Kidney (tissue), 14 donors: ENCODE data around the gene PIEZO2. TPM values are rescaled to one million over a fixed set of nuclear protein-coding genes. Genes with fewer than 3 reads are reported as not detected.

Source experiments
- DNase-seq, 5 donors: peaks; one replicate each; pipeline ENCODE4 v3.0.0-alpha.2; 2013 to 2020
- FAIRE-seq: peaks from 2 replicates; lab custom pipeline; 2012; peaks lifted over from hg19 to GRCh38; lab: Jason Lieb, UNC
- H3K27ac ChIP-seq, 2 donors: one replicate each; pipeline ENCODE4 v1.7.0; 2013; ENCODE audit warnings: low read depth in 2 of 2, low read length in 2 of 2, inconsistent platforms in 1 of 2
- H3K27me3 ChIP-seq: one replicate; pipeline ENCODE4 v1.7.1; 2013; ENCODE audit warnings: low read length, inconsistent platforms; ENCODE audit not compliant: control insufficient read depth, insufficient read depth
- H3K36me3 ChIP-seq, 3 donors: one replicate each; pipeline versions ENCODE4 v1.7.0 to v1.7.1; 2013; ENCODE audit warnings: low read length in 3 of 3, control low read depth in 1 of 3, inconsistent platforms in 1 of 3; ENCODE audit not compliant: insufficient read depth in 3 of 3, control insufficient read depth in 2 of 3
- H3K4me1 ChIP-seq, 3 donors: one replicate each; pipeline versions ENCODE4 v1.7.0 to v1.7.1; 2013; ENCODE audit warnings: low read length in 3 of 3, inconsistent platforms in 1 of 3, low read depth in 1 of 3; ENCODE audit not compliant: control insufficient read depth in 2 of 3, insufficient read depth in 2 of 3
- H3K4me3 ChIP-seq, 3 donors: one replicate each; pipeline versions ENCODE4 v1.7.0 to v1.8.1; 2013; ENCODE audit warnings: low read length in 3 of 3, control low read depth in 1 of 3, inconsistent platforms in 1 of 3
- H3K9ac ChIP-seq, 3 donors: one replicate each; pipeline versions ENCODE4 v1.7.0 to v1.7.1; 2013; ENCODE audit warnings: low read length in 3 of 3, control low read depth in 1 of 3, inconsistent platforms in 1 of 3
- H3K9me3 ChIP-seq, 3 donors: one replicate each; pipeline versions ENCODE4 v1.7.0 to v1.7.1; 2013; ENCODE audit warnings: low read length in 3 of 3, control low read depth in 1 of 3, inconsistent platforms in 1 of 3; ENCODE audit not compliant: control insufficient read depth in 2 of 3, insufficient read depth in 1 of 3
- intact Hi-C: fragments of 100-400 bp; cut with DNase I; formaldehyde crosslinking; loops from one replicate; pipeline ENCODE4 v1.11.1; 2022
- polyA plus RNA-seq: library from polyadenylated mRNA; stranded (reverse); fragments of 350-450 nt; fragmentation: Illumina TruSeq; extraction: RNeasy Lipid Tissue Mini Kit (QIAGEN cat#74804); gene quantifications from one replicate; pipeline ENCODE4 v1.2.3, GENCODE V29; 2014; ENCODE audit warnings: low read depth, low replicate concordance; ENCODE audit not compliant: insufficient read depth
- total RNA-seq: library from RNA; stranded (reverse); fragmentation: NEBNext Ultra II Directional; extraction: Animal tissue kit (Norgen Biotek cat#: 25700); gene quantifications from one replicate; pipeline ENCODE4 v1.2.1, GENCODE V29; 2021
- TF ChIP-seq, protein P1 (sequence below): IDR thresholded peaks from 3 replicates; pipeline ENCODE4 v1.5.1; 2012; ENCODE audit warnings: mild to moderate bottlenecking, moderate library complexity, borderline replicate concordance; ENCODE audit not compliant: insufficient read depth; ENCODE audit errors: extremely low read depth
- donor health status: control.
- donor health status: control.
- donor health status: control.
- donor health status: control.
- donor health status: control.
- donor health status: DM: yes; HTN: yes; CAD: no.
- donor health status: Normal renal cell carcinoma (clear cell type).

Gene PIEZO2
- total and polyA plus RNA-seq, 2 donors from 2014 or later: 1.1 to 4.1 TPM

DNA sequence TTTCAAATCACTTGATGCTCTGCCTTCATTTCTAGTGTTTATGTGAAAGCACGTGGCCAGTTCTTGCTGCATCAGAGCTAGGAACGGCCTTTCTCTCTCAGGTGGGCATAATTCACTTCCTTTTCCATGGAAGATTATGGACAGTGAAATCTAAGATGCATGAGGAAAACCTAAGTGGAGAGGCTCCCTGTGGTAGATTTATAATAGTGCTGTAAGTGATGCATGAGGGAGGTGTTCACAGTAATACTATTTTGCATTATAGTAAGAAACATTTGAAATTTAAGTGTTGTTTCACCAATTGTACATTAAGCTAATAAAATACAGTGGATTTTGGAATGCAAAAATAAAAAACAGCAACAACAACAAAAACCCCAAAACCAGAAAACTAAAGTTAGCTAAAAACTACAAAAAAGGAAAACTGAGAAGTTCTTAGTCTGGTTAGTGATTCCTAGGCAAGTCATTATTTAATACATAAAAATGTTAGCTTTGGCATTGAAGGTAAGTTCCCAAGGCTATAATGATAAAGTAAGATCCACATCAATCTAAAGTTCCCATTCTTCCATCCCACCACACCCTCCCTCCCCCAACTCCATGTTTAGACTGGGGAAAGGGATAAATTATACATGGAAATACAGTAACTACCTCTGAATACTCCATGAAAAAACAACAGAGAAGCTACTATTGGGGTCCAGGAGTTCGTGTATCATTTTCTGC lies 469.7 kb downstream of the PIEZO2 start:
- Histone ChIP-seq H3K4me3 (no peak overlapping the region), H3K9me3 (no peaks in the 10 kb centered on the region), H3K36me3 (no peaks in the 10 kb centered on the region), H3K9ac (no peak overlapping the region), H3K27me3 (no peaks in the 10 kb centered on the region), H3K4me1 (no peaks in the 10 kb centered on the region), H3K27ac (no peak overlapping the region)
- TF ChIP-seq, protein P1, sequence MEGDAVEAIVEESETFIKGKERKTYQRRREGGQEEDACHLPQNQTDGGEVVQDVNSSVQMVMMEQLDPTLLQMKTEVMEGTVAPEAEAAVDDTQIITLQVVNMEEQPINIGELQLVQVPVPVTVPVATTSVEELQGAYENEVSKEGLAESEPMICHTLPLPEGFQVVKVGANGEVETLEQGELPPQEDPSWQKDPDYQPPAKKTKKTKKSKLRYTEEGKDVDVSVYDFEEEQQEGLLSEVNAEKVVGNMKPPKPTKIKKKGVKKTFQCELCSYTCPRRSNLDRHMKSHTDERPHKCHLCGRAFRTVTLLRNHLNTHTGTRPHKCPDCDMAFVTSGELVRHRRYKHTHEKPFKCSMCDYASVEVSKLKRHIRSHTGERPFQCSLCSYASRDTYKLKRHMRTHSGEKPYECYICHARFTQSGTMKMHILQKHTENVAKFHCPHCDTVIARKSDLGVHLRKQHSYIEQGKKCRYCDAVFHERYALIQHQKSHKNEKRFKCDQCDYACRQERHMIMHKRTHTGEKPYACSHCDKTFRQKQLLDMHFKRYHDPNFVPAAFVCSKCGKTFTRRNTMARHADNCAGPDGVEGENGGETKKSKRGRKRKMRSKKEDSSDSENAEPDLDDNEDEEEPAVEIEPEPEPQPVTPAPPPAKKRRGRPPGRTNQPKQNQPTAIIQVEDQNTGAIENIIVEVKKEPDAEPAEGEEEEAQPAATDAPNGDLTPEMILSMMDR: no peak
- FAIRE-seq: no peak
- no peak for DNase-seq
- intact Hi-C loops: no loop called here

DNA sequence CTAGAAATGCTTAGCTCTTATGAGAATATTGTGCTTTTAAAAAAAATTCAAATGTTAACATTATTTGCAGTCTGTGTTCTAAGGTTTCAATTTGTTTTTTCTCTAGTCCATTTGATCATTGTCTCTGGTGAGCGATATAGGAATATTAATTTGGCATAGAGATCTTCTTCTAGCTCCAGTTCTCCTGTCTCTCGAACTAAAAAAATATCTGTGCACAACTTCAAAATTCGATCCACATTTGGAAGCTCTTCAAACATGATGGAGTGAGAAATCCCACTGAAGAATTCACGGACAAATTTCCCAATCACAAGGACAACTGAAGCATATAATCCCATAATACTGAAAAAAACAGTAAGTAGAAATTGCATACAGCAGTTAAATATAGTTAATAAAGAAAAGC lies 477.9 kb downstream of the PIEZO2 start:
- no peak for DNase-seq
- no peaks in the 10 kb centered on the region for H3K27me3 ChIP-seq
- H3K4me3 ChIP-seq: no peak overlapping the region
- H3K9me3 ChIP-seq: no peaks in the 10 kb centered on the region
- H3K27ac ChIP-seq: no peak overlapping the region
- H3K36me3 ChIP-seq: no peaks in the 10 kb centered on the region
- H3K4me1 ChIP-seq: no peaks in the 10 kb centered on the region
- TF ChIP-seq, protein P1: no peak
- intact Hi-C loops: no loop called here
- no peak overlapping the region for H3K9ac ChIP-seq
- FAIRE-seq: no peak

DNA sequence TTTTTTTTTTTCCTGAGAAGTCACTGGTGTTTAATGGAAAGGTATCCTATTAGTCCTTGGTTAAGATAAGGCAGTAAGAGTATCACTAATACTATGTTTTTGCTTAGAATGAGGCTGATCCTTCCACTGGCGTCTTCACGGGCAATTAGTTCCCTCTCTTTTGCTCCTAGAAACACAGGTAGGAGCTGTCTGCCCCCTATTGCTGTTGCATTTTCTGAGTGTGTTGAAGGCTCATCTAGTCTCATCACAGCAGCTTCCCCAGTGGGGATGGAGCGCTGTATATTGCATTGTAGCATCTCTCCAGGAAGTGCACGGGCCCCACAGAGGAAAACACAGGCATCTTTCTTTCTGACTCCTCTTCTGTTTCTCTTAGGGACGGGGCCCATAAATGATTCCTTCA lies 478.5 kb downstream of the PIEZO2 start:
- H3K4me1 ChIP-seq: no peaks in the 10 kb centered on the region
- no peaks in the 10 kb centered on the region for H3K36me3 ChIP-seq
- TF ChIP-seq, protein P1: no peak
- H3K27me3 ChIP-seq: no peaks in the 10 kb centered on the region
- no peak for DNase-seq
- H3K4me3 ChIP-seq: no peak overlapping the region
- H3K27ac ChIP-seq: no peak overlapping the region
- FAIRE-seq: no peak
- H3K9me3 ChIP-seq: no peaks in the 10 kb centered on the region
- intact Hi-C loops: no loop called here
- H3K9ac ChIP-seq: no peak overlapping the region
